GM21723 (cell line): ENCODE measurements around the gene CAMTA2.
"Not testable (repeated sequence)": the region's sequence is repeated elsewhere in the genome, so short reads cannot be mapped to it uniquely, and the experiment has no call there.

Experiments
- ATAC-seq: cut with Tn5 transposase; IDR thresholded peaks from one replicate; pipeline ENCODE4 v1.9.1; 2021; ENCODE audit warnings: mild to moderate bottlenecking, moderate library complexity; ENCODE audit not compliant: unreplicated experiment

CAMTA2 gene

GRCh38 chr17:4986951-4987766 is at the start of gene CAMTA2:
Gene CAMTA2 (minus strand): TSS chr17:4987675. CDS start chr17:4986222, 1,453 bp downstream.
- ATAC-seq: peak; percentile 61

GRCh38 chr17:5035315-5035714 is 47.8 kb upstream of the CAMTA2 start, which contains the start of gene SLC52A1:
Gene SLC52A1 (minus strand): TSS chr17:5035426. CDS start chr17:5034606, 820 bp downstream.
- ATAC-seq: no peak

- ATAC-seq: no peak
These were observed 47.2 kb upstream of the CAMTA2 start for GRCh38 chr17:5034651-5035050.

GRCh38 chr17:5034063-5034462 is 46.6 kb upstream of the CAMTA2 start:
- no peak for ATAC-seq

GRCh38 chr17:5033352-5034015 is 46.0 kb upstream of the CAMTA2 start:
- ATAC-seq: no peak

- no peak for ATAC-seq
These were observed 45.4 kb upstream of the CAMTA2 start for GRCh38 chr17:5032865-5033264.

- peak; percentile 69 for ATAC-seq
These were observed 44.0 kb upstream of the CAMTA2 start for GRCh38 chr17:5031365-5032082.

- ATAC-seq: not testable (repeated sequence)
These were observed 42.7 kb upstream of the CAMTA2 start for GRCh38 chr17:5030168-5030567.

- no peak for ATAC-seq
These were observed 40.4 kb upstream of the CAMTA2 start for GRCh38 chr17:5027916-5028315.

GRCh38 chr17:5027299-5027698 is 39.8 kb upstream of the CAMTA2 start:
- no peak for ATAC-seq

- no peak for ATAC-seq
These were observed 37.1 kb upstream of the CAMTA2 start for GRCh38 chr17:5024604-5025003.

GRCh38 chr17:5023588-5024147 is 36.2 kb upstream of the CAMTA2 start:
- no peak for ATAC-seq

GRCh38 chr17:5022171-5022711 is 34.8 kb upstream of the CAMTA2 start:
- no peak for ATAC-seq

- no peak for ATAC-seq
These were observed 33.1 kb upstream of the CAMTA2 start for GRCh38 chr17:5020502-5021023.

- ATAC-seq: no peak
These were observed 32.0 kb upstream of the CAMTA2 start for GRCh38 chr17:5019475-5019956.

GRCh38 chr17:5014357-5014756 is 26.9 kb upstream of the CAMTA2 start:
- no peak for ATAC-seq

GRCh38 chr17:5011928-5012327 is 24.5 kb upstream of the CAMTA2 start:
- ATAC-seq: no peak

- ATAC-seq: no peak
These were observed 15.9 kb upstream of the CAMTA2 start for GRCh38 chr17:5003214-5003867.

GRCh38 chr17:5002121-5002788 is 14.8 kb upstream of the CAMTA2 start:
- ATAC-seq: no peak
